Type B pancreatic cell (in vitro differentiated cells): ENCODE measurements around the gene HMCN1. TPM values are rescaled to one million over a fixed set of nuclear protein-coding genes. Genes with fewer than 3 reads are reported as not detected.

Experiments used
- DNase-seq: peaks from one replicate; pipeline ENCODE4 v3.0.0; 2021; ENCODE audit warnings: mixed read lengths; ENCODE audit not compliant: unreplicated experiment; ENCODE audit errors: extremely low spot score
- H3K27ac Mint-ChIP-seq: 2 replicates; pipeline ENCODE4 v1.8.0; 2021; ENCODE audit warnings: mild to moderate bottlenecking, mixed read lengths
- H3K27me3 Mint-ChIP-seq: 2 replicates; pipeline ENCODE4 v1.8.0; 2021; ENCODE audit warnings: mixed read lengths
- H3K36me3 Mint-ChIP-seq: 2 replicates; pipeline ENCODE4 v1.8.0; 2021; ENCODE audit warnings: mixed read lengths
- H3K4me1 Mint-ChIP-seq: one replicate; pipeline ENCODE4 v1.8.0; 2021; ENCODE audit warnings: mixed read lengths; ENCODE audit not compliant: unreplicated experiment
- H3K4me3 Mint-ChIP-seq: 2 replicates; pipeline ENCODE4 v1.8.0; 2021; ENCODE audit warnings: mild to moderate bottlenecking, mixed read lengths
- H3K9me3 Mint-ChIP-seq: 2 replicates; pipeline ENCODE4 v1.8.0; 2021; ENCODE audit warnings: mixed read lengths
- total RNA-seq: library from RNA; stranded (reverse); gene quantifications from 2 replicates; pipeline ENCODE4 v1.2.1, GENCODE V29; 2021; ENCODE audit warnings: low replicate concordance
- TF ChIP-seq, protein P1 (sequence below): fragments of 200-600 bp; sonication (generic); conservative IDR thresholded peaks from 2 replicates; pipeline ENCODE4 v1.5.0; 2021; ENCODE audit warnings: antibody characterized with exemption, mild to moderate bottlenecking

Gene HMCN1
- total RNA-seq, 1 donor from 2014 or later = 13.2 TPM

DNA sequence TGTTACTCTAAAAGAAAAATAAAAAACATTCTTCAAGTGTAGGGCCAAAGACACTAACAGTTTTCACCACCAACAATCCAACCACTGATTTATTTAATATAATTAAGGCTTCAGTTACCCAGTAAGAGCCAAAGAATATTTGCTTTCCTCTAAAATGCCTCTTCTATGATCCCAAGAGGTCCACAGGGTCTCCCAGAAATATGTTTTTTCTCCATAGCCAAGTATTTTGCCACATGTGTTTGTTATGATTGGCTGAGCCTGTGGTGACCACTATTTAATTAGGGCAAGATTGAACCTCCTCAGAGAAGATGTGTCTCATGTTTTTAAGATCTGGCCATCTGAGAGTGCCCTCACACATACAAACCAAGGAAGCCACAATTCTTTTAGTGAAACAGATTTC is 505.0 kb downstream of the HMCN1 start:
- Mint-ChIP-seq H3K9me3 (peaks cover 6% of the 10 kb centered on the region), H3K36me3 (no peaks in the 10 kb centered on the region), H3K4me1 (no peaks in the 10 kb centered on the region), H3K4me3 (no peak overlapping the region), H3K27ac (no peak overlapping the region), H3K27me3 (no peaks in the 10 kb centered on the region)
- TF ChIP-seq, protein P1, sequence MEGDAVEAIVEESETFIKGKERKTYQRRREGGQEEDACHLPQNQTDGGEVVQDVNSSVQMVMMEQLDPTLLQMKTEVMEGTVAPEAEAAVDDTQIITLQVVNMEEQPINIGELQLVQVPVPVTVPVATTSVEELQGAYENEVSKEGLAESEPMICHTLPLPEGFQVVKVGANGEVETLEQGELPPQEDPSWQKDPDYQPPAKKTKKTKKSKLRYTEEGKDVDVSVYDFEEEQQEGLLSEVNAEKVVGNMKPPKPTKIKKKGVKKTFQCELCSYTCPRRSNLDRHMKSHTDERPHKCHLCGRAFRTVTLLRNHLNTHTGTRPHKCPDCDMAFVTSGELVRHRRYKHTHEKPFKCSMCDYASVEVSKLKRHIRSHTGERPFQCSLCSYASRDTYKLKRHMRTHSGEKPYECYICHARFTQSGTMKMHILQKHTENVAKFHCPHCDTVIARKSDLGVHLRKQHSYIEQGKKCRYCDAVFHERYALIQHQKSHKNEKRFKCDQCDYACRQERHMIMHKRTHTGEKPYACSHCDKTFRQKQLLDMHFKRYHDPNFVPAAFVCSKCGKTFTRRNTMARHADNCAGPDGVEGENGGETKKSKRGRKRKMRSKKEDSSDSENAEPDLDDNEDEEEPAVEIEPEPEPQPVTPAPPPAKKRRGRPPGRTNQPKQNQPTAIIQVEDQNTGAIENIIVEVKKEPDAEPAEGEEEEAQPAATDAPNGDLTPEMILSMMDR = no peak
- DNase-seq = no peak

GRCh38 chr1:186240436-186240835 is 506.2 kb downstream of the HMCN1 start:
- Mint-ChIP-seq H3K4me1 (no peaks in the 10 kb centered on the region), H3K36me3 (no peaks in the 10 kb centered on the region)
- TF ChIP-seq, protein P1 = no peak

More at GRCh38 chr1:186240436-186240835, 506.2 kb downstream of the HMCN1 start:
- no peak overlapping the region for H3K27ac Mint-ChIP-seq
- H3K4me3 Mint-ChIP-seq = no peak overlapping the region
- no peaks in the 10 kb centered on the region for H3K27me3 Mint-ChIP-seq
- peaks cover 6% of the 10 kb centered on the region for H3K9me3 Mint-ChIP-seq
- DNase-seq = no peak
